Mesendoderm (in vitro differentiated cells): Measurements from ENCODE around the gene ACAP1.
A peak's percentile ranks its signal among the peaks of the same experiment; 100 is the strongest.

Source experiments
- DNase-seq: peaks from one replicate; pipeline ENCODE4 v3.0.0; 2013
- H2AK5ac ChIP-seq: 2 replicates; pipeline ENCODE4 v1.6.1; 2013; ENCODE audit warnings: low read length, inconsistent platforms
- H2BK120ac ChIP-seq: 2 replicates; pipeline ENCODE4 v1.6.1; 2013; ENCODE audit warnings: low read depth, mild to moderate bottlenecking, low read length, moderate library complexity, mixed read lengths
- H2BK15ac ChIP-seq: replicated peaks from 2 replicates; pipeline ENCODE4 v1.6.1; 2013; ENCODE audit warnings: low read depth, mild to moderate bottlenecking, moderate library complexity
- H2BK5ac ChIP-seq: 2 replicates; pipeline ENCODE4 v1.6.1; 2013; ENCODE audit warnings: low read length, inconsistent platforms
- H3K18ac ChIP-seq: 2 replicates; pipeline ENCODE4 v1.6.1; 2013; ENCODE audit warnings: mild to moderate bottlenecking, low read length, mixed read lengths
- H3K23ac ChIP-seq: one replicate; pipeline ENCODE4 v1.6.1; 2013; ENCODE audit warnings: low read length
- H3K27ac ChIP-seq: 2 replicates; pipeline ENCODE4 v1.5.1; 2013; ENCODE audit warnings: low read depth, mild to moderate bottlenecking, inconsistent platforms, low read length, moderate library complexity
- H3K27me3 ChIP-seq: 2 replicates; pipeline ENCODE4 v1.6.1; 2013; ENCODE audit warnings: low read length, control low read depth, mild to moderate bottlenecking, inconsistent platforms; ENCODE audit not compliant: insufficient read depth, poor library complexity
- H3K36me3 ChIP-seq: 2 replicates; pipeline ENCODE4 v1.6.1; 2013; ENCODE audit warnings: low read length, inconsistent platforms; ENCODE audit not compliant: control insufficient read depth, insufficient read depth
- H3K4ac ChIP-seq: one replicate; pipeline ENCODE4 v1.6.1; 2013; ENCODE audit warnings: low read depth, mild to moderate bottlenecking, low read length, moderate library complexity
- H3K4me1 ChIP-seq: 2 replicates; pipeline ENCODE4 v1.6.1; 2013; ENCODE audit warnings: low read depth, low read length, inconsistent platforms; ENCODE audit not compliant: control insufficient read depth
- H3K4me2 ChIP-seq: 2 replicates; pipeline ENCODE4 v1.6.1; 2013; ENCODE audit warnings: low read length
- H3K4me3 ChIP-seq: 2 replicates; pipeline ENCODE4 v1.5.1; 2013; ENCODE audit warnings: mild to moderate bottlenecking, low read length
- H3K56ac ChIP-seq: one replicate; pipeline ENCODE4 v1.6.1; 2013; ENCODE audit warnings: low read length
- H3K79me1 ChIP-seq: 2 replicates; pipeline ENCODE4 v1.6.1; 2013; ENCODE audit warnings: low read length, inconsistent platforms
- H3K79me2 ChIP-seq: 2 replicates; pipeline ENCODE4 v1.6.1; 2013; ENCODE audit warnings: mild to moderate bottlenecking, low read length; ENCODE audit not compliant: control insufficient read depth, insufficient read depth
- H3K9ac ChIP-seq: 2 replicates; pipeline ENCODE4 v1.6.1; 2013; ENCODE audit warnings: low read length, inconsistent platforms
- H4K5ac ChIP-seq: one replicate; pipeline ENCODE4 v1.6.1; 2013; ENCODE audit warnings: low read length
- H4K8ac ChIP-seq: one replicate; pipeline ENCODE4 v1.6.1; 2013; ENCODE audit warnings: low read depth, mild to moderate bottlenecking, control low read depth, low read length, moderate library complexity
- WGBS: extraction: QIAGEN DNeasy Blood & Tissue Kit; methylation state at CpG from one replicate; pipeline ENCODE4 v1.1.7; 2013; ENCODE audit warnings: low lambda C conversion rate, missing lambda C conversion rate; ENCODE audit not compliant: insufficient coverage; ENCODE audit errors: extremely low coverage; 5-methylcytosine and 5-hydroxymethylcytosine counted together

ACAP1 gene

DNA sequence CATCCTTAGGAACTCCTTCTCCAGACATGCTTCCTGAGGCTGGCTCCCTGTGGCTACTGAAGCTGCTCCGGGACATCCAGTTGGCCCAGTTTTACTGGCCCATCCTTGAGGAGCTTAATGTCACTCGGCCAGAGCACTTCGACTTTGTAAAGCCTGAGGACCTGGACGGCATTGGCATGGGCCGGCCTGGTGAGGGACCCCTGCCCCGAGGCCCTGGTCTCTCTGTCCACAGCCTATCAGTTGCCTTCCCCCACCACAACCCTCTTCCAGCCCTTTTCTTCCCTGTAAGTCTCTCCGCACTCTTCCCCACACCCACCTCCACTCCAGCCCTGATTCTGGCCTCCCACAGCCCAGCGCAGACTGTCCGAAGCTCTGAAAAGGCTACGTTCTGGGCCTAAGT is 46.6 kb downstream of the ACAP1 start:
- H3K4me1 ChIP-seq = peaks cover 2% of the 10 kb centered on the region
- H3K23ac ChIP-seq = no peak overlapping the region
- no peak overlapping the region for H2AK5ac ChIP-seq
- no peak overlapping the region for H2BK15ac ChIP-seq
- no peaks in the 10 kb centered on the region for H3K79me1 ChIP-seq
- H3K79me2 ChIP-seq = no peaks in the 10 kb centered on the region
- H3K4me3 ChIP-seq = no peak overlapping the region
- no peak overlapping the region for H2BK5ac ChIP-seq
- no peak overlapping the region for H4K8ac ChIP-seq
- no peak overlapping the region for H3K18ac ChIP-seq
- H2BK120ac ChIP-seq = no peak overlapping the region
- no peak overlapping the region for H3K9ac ChIP-seq
- no peak for DNase-seq
- no peak overlapping the region for H3K27ac ChIP-seq
- H3K56ac ChIP-seq = no peak overlapping the region
- WGBS = no CpG with 5 or more reads among the region's 10 CpGs
- H3K4ac ChIP-seq = no peak overlapping the region
- no peaks in the 10 kb centered on the region for H3K27me3 ChIP-seq
- H3K36me3 ChIP-seq = no peaks in the 10 kb centered on the region
- H4K5ac ChIP-seq = no peak overlapping the region
- no peak overlapping the region for H3K4me2 ChIP-seq

DNA sequence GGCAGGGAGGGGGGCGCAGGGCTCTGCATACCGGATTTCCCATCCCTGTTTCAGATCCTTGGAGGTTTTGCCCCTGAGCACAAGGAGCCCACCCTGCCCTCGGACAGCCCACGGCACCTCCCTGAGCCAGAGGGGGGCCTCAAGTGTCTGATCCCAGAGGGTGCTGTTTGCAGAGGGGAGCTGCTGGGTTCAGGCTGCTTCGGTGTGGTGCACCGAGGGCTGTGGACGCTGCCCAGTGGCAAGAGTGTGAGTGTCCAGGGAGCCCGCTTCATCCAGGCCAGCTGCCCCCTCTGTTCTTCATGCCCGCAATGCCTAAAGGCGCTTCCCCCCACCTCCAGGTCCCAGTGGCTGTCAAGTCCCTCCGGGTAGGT is 47.0 kb downstream of the ACAP1 start:
- no peak overlapping the region for H3K23ac ChIP-seq
- no peak overlapping the region for H2BK5ac ChIP-seq
- no CpG with 5 or more reads among the region's 11 CpGs for WGBS
- H3K79me2 ChIP-seq = no peaks in the 10 kb centered on the region
- no peak overlapping the region for H3K9ac ChIP-seq
- H2BK120ac ChIP-seq = no peak overlapping the region
- no peak overlapping the region for H3K4me2 ChIP-seq
- H3K4ac ChIP-seq = no peak overlapping the region
- no peak for DNase-seq
- no peaks in the 10 kb centered on the region for H3K36me3 ChIP-seq
- H3K56ac ChIP-seq = no peak overlapping the region
- no peaks in the 10 kb centered on the region for H3K27me3 ChIP-seq
- H3K18ac ChIP-seq = no peak overlapping the region
- no peak overlapping the region for H2BK15ac ChIP-seq
- H2AK5ac ChIP-seq = no peak overlapping the region
- H3K27ac ChIP-seq = no peak overlapping the region
- H3K4me1 ChIP-seq = peaks cover 2% of the 10 kb centered on the region
- H3K4me3 ChIP-seq = no peak overlapping the region
- H3K79me1 ChIP-seq = no peaks in the 10 kb centered on the region
- H4K5ac ChIP-seq = no peak overlapping the region
- H4K8ac ChIP-seq = no peak overlapping the region

GRCh38 chr17:7383742-7384488 is 47.6 kb downstream of the ACAP1 start:
- H2BK5ac ChIP-seq = no peak overlapping the region
- H3K9ac ChIP-seq = peak overlapping the region; percentile 60
- no peak overlapping the region for H4K8ac ChIP-seq
- no peak overlapping the region for H2BK15ac ChIP-seq
- H3K36me3 ChIP-seq = no peaks in the 10 kb centered on the region
- H3K79me2 ChIP-seq = no peaks in the 10 kb centered on the region
- H2BK120ac ChIP-seq = no peak overlapping the region
- no peak overlapping the region for H3K4ac ChIP-seq
- H4K5ac ChIP-seq = no peak overlapping the region
- peak; percentile 80 for DNase-seq
- H3K4me1 ChIP-seq = peaks cover 2% of the 10 kb centered on the region
- peak overlapping the region; percentile 84 for H3K56ac ChIP-seq
- H3K23ac ChIP-seq = no peak overlapping the region
- no peaks in the 10 kb centered on the region for H3K79me1 ChIP-seq
- no peak overlapping the region for H3K18ac ChIP-seq
- WGBS = no CpG with 5 or more reads among the region's 65 CpGs
- H3K4me3 ChIP-seq = peak overlapping the region; percentile 38
- no peak overlapping the region for H2AK5ac ChIP-seq
- no peaks in the 10 kb centered on the region for H3K27me3 ChIP-seq
- no peak overlapping the region for H3K27ac ChIP-seq
- H3K4me2 ChIP-seq = peak overlapping the region; percentile 69

- H3K9ac ChIP-seq = peak overlapping the region; percentile 60
- H3K27ac ChIP-seq = no peak overlapping the region
- peak overlapping the region; percentile 84 for H3K56ac ChIP-seq
- no peak overlapping the region for H3K18ac ChIP-seq
- no peak overlapping the region for H2AK5ac ChIP-seq
- no peaks in the 10 kb centered on the region for H3K79me2 ChIP-seq
- H2BK120ac ChIP-seq = no peak overlapping the region
- H3K4ac ChIP-seq = no peak overlapping the region
- no peaks in the 10 kb centered on the region for H3K36me3 ChIP-seq
- H3K4me2 ChIP-seq = peak overlapping the region; percentile 69
- no CpG with 5 or more reads among the region's 23 CpGs for WGBS
- H3K27me3 ChIP-seq = no peaks in the 10 kb centered on the region
- H2BK5ac ChIP-seq = no peak overlapping the region
- DNase-seq = peak; percentile 15
- no peaks in the 10 kb centered on the region for H3K79me1 ChIP-seq
- H3K4me1 ChIP-seq = peaks cover 2% of the 10 kb centered on the region
- no peak overlapping the region for H2BK15ac ChIP-seq
- no peak overlapping the region for H4K5ac ChIP-seq
- peak overlapping the region; percentile 83 for H3K23ac ChIP-seq
- no peak overlapping the region for H4K8ac ChIP-seq
- H3K4me3 ChIP-seq = peak overlapping the region; percentile 38
Measured at GRCh38 chr17:7384489-7385081, 48.3 kb downstream of the ACAP1 start.

- Histone ChIP-seq H3K9ac (no peak overlapping the region), H2BK5ac (no peak overlapping the region), H3K56ac (no peak overlapping the region), H3K4ac (no peak overlapping the region), H3K27ac (no peak overlapping the region), H4K8ac (no peak overlapping the region), H3K27me3 (no peaks in the 10 kb centered on the region), H2BK15ac (no peak overlapping the region), H4K5ac (no peak overlapping the region), H3K23ac (no peak overlapping the region), H3K4me2 (no peak overlapping the region), H3K79me2 (no peaks in the 10 kb centered on the region), H3K18ac (no peak overlapping the region), H3K79me1 (no peaks in the 10 kb centered on the region), H2AK5ac (no peak overlapping the region), H3K36me3 (peaks cover 1% of the 10 kb centered on the region), H3K4me1 (no peaks in the 10 kb centered on the region), H2BK120ac (no peak overlapping the region), H3K4me3 (no peak overlapping the region)
- WGBS = no CpG with 5 or more reads among the region's 10 CpGs
- no peak for DNase-seq
Measured at GRCh38 chr17:7388856-7389255, 52.5 kb downstream of the ACAP1 start.
